ENCODE data around the gene YY1.

Gene YY1

DNA sequence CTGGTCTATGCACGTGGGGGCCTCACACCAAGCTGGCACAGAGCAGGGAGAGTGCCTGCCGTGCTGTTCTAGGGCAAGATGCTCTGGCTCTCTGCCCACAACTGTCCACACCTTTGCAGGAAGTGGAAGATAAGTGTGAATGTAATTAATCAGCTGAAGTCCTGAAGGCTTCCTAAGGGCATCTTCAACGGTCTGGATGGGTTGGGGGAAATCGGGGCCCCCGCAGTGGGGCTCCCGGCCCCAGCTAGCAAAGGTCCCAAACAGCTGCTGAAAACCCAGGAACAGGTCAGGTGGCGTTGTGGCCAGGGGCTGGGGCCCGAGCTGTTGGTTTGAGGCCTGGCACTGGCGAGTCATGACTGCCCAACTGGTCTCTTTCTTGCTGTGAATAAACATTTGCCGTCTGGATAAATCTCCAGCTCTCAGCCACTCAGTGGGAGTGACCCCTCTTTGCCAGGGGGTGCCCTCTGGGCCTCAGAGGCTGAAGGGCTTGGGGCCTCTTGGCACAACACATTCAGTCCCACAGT lies 74.0 kb downstream of the YY1 start:
- Histone ChIP-seq H3K4me1 (ENCODE audit: control insufficient read depth in 1 of 2, insufficient read depth in 2 of 2, low read length in 2 of 2) (peaks cover 1 to 6% of the 10 kb centered on the region in 2 donors), H3K27me3 (ENCODE audit: low read depth, low read length) (no peaks in the 10 kb centered on the region), H3K4me3 (ENCODE audit: low read depth in 1 of 2, low read length in 2 of 2) (no peak overlapping the region), H3K9me3 (ENCODE audit: control insufficient read depth in 1 of 2, low read length in 2 of 2) (no peaks in the 10 kb centered on the region), H3K27ac (ENCODE audit: low read length) (no peak overlapping the region), H3K36me3 (ENCODE audit: control insufficient read depth in 1 of 2, insufficient read depth in 2 of 2, low read length in 2 of 2) (no peaks in the 10 kb centered on the region)

DNA sequence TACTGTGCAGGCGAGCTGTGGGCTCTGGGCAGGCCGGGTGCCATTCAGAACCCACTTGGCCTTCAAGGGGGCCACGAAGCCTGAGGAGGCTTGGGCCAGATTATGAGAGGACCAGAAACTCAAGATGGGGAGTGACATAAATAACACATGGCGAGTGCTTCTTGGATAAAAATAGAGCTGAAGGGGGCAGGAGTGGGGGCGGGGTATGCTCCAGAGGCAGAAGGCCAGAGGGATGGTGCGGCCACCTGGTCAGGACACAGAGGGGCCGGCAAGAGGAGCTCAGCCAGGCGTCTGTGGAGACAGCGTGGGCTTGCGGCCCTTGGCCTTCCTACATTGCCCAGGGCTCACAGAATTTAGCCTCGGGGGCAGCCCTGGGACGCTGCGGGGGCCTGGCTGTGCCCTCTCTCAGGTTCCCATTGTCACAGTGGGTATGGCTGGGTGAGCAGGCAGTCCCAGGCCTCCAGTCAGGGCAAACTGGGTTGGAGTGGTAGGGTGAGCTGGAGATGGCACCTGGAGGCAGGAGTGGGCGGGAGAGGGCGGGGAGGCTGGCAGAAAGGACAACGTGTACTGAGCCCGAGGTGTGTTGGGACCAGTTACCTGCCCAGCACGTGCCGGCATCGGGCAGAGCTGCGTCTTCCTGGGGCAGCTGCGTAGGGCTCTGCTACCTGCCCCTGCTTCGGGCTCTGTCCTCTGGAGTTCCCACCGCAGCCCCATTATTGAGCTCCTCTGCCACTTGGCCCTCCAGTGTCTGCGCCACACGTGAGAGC lies 74.7 kb downstream of the YY1 start:
- no peak overlapping the region for H3K4me3 ChIP-seq (ENCODE audit: low read depth in 1 of 2, low read length in 2 of 2)
- H3K27ac ChIP-seq (ENCODE audit: low read length) = no peak overlapping the region
- no peaks in the 10 kb centered on the region for H3K36me3 ChIP-seq (ENCODE audit: control insufficient read depth in 1 of 2, insufficient read depth in 2 of 2, low read length in 2 of 2)
- peaks cover 0 to 7% of the 10 kb centered on the region in 2 donors for H3K4me1 ChIP-seq (ENCODE audit: control insufficient read depth in 1 of 2, insufficient read depth in 2 of 2, low read length in 2 of 2)
- no peaks in the 10 kb centered on the region for H3K9me3 ChIP-seq (ENCODE audit: control insufficient read depth in 1 of 2, low read length in 2 of 2)
- no peaks in the 10 kb centered on the region for H3K27me3 ChIP-seq (ENCODE audit: low read depth, low read length)

DNA sequence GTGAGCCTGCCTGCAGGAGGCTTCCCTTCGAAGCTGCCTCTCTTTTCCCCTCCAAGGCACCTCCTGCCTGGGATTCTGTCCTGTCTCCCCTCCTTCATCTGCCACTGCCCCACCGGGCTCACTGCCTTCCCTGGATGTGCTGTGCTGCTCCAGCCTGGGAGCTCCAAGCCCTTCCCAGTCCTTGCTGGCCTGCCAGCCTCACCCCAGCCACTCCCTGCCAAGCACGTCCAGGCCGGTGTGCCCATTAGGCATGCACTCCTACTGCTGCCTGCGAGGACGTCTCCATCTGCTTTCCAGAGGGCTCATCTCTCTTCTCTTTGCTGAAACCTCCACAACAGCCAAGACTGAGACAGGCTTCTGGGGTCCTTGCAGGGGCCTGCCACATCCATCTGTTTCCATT lies 75.8 kb downstream of the YY1 start:
- Histone ChIP-seq H3K27ac (ENCODE audit: low read length) (no peak overlapping the region), H3K4me3 (ENCODE audit: low read depth in 1 of 2, low read length in 2 of 2) (no peak overlapping the region), H3K27me3 (ENCODE audit: low read depth, low read length) (no peaks in the 10 kb centered on the region)

DNA sequence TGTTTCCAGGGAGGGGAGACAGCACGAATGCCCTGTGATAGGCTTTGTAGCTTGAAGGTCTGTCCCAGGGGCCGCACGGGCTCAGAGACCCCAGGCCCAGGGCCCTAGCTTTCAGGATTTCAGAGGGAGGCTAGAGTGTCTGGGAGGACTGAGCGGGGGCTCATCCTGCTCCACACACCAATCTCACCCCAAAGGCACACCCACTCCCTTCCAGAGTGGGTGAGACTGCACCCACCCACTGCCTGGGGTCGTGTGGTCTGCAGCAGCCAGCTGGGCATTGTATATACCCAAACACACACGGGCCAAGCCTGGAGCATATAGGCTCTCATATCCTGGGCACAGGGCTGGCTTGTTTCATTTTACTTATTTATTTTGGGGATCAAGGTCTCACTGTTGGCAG lies 78.4 kb downstream of the YY1 start:
- Histone ChIP-seq H3K4me1 (ENCODE audit: control insufficient read depth in 1 of 2, insufficient read depth in 2 of 2, low read length in 2 of 2) (peaks cover 3 to 7% of the 10 kb centered on the region in 2 donors), H3K36me3 (ENCODE audit: control insufficient read depth in 1 of 2, insufficient read depth in 2 of 2, low read length in 2 of 2) (no peaks in the 10 kb centered on the region), H3K27ac (ENCODE audit: low read length) (no peak overlapping the region), H3K9me3 (ENCODE audit: control insufficient read depth in 1 of 2, low read length in 2 of 2) (no peaks in the 10 kb centered on the region), H3K4me3 (ENCODE audit: low read depth in 1 of 2, low read length in 2 of 2) (peak overlapping the region in 1 of 2 donors; percentile 54), H3K27me3 (ENCODE audit: low read depth, low read length) (no peaks in the 10 kb centered on the region)

More for the DNA sequence above, 75.8 kb downstream of the YY1 start:
- Histone ChIP-seq H3K4me1 (ENCODE audit: control insufficient read depth in 1 of 2, insufficient read depth in 2 of 2, low read length in 2 of 2) (peaks cover 0 to 7% of the 10 kb centered on the region in 2 donors), H3K36me3 (ENCODE audit: control insufficient read depth in 1 of 2, insufficient read depth in 2 of 2, low read length in 2 of 2) (no peaks in the 10 kb centered on the region), H3K9me3 (ENCODE audit: control insufficient read depth in 1 of 2, low read length in 2 of 2) (no peaks in the 10 kb centered on the region)

DNA sequence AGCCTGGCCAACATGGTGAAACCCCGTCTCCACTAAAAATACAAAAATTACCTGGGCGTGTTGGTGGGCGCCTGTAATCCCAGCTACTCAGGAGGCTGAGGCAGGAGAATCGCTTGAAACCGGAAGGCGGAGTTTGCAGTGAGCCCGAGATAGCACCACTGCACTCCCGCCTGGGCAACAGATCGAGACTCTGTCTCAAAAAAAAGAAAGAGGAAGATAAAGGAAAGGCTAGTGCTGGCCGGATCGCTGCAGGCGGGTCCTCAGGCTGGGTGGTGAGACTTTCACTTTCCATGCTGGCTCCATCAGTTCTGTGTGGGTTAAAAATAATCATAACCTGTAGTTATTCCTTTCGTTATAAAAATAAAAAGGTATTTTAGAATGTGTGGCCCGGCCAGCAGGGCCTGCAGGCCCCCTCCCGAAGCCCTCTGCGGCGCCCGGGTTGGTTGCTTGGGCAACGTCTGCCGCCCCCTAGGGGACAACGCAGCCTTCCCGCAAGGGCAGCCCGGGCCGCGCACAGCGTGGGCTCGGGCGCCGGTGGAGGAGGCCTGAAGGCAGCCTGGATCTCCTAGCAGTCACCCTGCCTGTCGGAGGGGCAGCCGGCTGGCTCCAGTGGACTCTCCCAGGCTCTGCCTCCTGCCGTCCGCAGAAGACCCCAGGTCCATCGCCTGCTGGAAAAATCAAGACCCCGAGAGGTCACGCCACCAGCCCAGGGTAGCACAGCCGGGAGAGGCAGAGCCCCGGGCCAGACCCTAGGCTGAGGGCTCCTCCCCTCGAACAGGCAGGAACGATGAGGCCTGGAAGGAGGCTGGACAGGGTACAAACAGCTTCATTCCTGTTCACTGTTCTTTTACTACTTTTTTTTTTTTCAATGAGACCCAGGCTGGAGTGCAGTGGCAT lies 79.2 kb downstream of the YY1 start:
- H3K27me3 ChIP-seq (ENCODE audit: low read depth, low read length) = no peaks in the 10 kb centered on the region
- peaks cover 3 to 7% of the 10 kb centered on the region in 2 donors for H3K4me1 ChIP-seq (ENCODE audit: control insufficient read depth in 1 of 2, insufficient read depth in 2 of 2, low read length in 2 of 2)
- H3K4me3 ChIP-seq (ENCODE audit: low read depth in 1 of 2, low read length in 2 of 2) = peak overlapping the region; percentile 53 to 54
- no peaks in the 10 kb centered on the region for H3K36me3 ChIP-seq (ENCODE audit: control insufficient read depth in 1 of 2, insufficient read depth in 2 of 2, low read length in 2 of 2)
- H3K9me3 ChIP-seq (ENCODE audit: control insufficient read depth in 1 of 2, low read length in 2 of 2) = no peaks in the 10 kb centered on the region
- H3K27ac ChIP-seq (ENCODE audit: low read length) = no peak overlapping the region

DNA sequence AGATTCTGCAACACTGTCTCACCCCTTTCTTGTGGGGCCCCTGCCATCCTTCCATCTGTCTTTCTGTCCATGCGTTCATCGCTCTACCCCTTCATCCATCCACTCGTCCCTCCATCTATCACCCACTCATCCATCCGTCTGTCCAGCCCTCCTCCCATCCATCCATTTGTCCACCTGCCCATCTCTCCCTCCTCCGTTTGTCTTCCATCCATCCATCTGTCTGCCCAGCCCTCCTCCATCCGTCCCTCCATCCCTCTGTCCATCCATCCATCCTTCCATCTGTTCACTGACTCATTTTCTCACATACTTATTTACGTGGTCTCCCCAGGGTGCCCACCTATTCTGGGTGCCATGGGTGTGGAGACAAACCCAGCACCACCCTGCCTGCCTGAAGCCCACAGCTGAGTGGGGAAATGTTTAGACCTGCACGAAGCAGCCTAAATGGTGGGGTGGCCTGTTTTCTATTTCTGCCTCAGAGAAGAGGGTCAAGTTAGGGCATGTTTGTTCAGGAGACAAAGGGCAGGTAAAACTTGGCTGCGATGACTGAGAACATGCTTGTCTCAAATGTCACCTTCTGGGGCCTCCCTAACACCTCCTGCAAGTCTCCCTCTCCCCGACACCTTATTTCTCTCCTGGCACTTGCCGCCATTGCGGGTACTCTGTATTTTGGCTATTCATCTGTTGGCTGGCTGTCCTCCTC lies 81.4 kb downstream of the YY1 start:
- H3K27ac ChIP-seq (ENCODE audit: low read length) = no peak overlapping the region
- no peaks in the 10 kb centered on the region for H3K27me3 ChIP-seq (ENCODE audit: low read depth, low read length)
- H3K4me3 ChIP-seq (ENCODE audit: low read depth in 1 of 2, low read length in 2 of 2) = no peak overlapping the region
- peaks cover 3 to 7% of the 10 kb centered on the region in 2 donors for H3K4me1 ChIP-seq (ENCODE audit: control insufficient read depth in 1 of 2, insufficient read depth in 2 of 2, low read length in 2 of 2)
- no peaks in the 10 kb centered on the region for H3K36me3 ChIP-seq (ENCODE audit: control insufficient read depth in 1 of 2, insufficient read depth in 2 of 2, low read length in 2 of 2)
- no peaks in the 10 kb centered on the region for H3K9me3 ChIP-seq (ENCODE audit: control insufficient read depth in 1 of 2, low read length in 2 of 2)

DNA sequence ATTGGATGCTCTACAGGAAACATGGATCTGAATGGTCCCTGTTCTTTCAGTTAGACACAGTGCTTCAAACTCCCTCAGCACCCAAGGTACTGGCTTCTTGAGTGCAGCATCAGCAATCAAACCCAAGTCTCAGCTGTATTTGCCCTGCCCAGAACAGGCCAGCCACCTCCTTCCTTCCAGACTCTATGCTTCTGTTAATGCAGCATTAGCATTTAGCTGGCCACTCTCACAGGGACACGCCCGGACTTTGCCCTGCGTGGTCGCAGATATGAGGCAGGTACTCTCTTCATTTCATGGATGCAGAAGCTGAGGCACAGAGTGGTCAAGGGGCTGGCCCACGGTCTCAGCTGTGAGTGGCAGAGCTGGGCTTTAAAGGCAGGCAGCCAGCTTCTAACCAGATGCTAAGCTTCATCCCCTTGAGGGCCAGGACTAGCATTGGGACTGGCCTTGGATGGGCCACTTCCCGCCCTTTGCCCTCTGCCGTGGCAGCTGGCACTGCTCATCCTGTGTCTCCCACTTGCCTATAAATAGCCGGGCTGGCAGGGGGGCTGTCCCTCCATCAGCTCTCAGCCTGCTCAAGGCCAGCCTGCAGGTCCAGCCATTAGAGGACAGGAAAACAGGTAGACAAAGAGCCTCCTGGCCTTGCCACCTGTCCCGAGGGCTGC lies 82.7 kb downstream of the YY1 start:
- Histone ChIP-seq H3K4me3 (ENCODE audit: low read depth in 1 of 2, low read length in 2 of 2) (no peak overlapping the region), H3K9me3 (ENCODE audit: control insufficient read depth in 1 of 2, low read length in 2 of 2) (no peaks in the 10 kb centered on the region), H3K27me3 (ENCODE audit: low read depth, low read length) (no peaks in the 10 kb centered on the region), H3K36me3 (ENCODE audit: control insufficient read depth in 1 of 2, insufficient read depth in 2 of 2, low read length in 2 of 2) (no peaks in the 10 kb centered on the region), H3K27ac (ENCODE audit: low read length) (no peak overlapping the region), H3K4me1 (ENCODE audit: control insufficient read depth in 1 of 2, insufficient read depth in 2 of 2, low read length in 2 of 2) (peaks cover 3 to 7% of the 10 kb centered on the region in 2 donors)

DNA sequence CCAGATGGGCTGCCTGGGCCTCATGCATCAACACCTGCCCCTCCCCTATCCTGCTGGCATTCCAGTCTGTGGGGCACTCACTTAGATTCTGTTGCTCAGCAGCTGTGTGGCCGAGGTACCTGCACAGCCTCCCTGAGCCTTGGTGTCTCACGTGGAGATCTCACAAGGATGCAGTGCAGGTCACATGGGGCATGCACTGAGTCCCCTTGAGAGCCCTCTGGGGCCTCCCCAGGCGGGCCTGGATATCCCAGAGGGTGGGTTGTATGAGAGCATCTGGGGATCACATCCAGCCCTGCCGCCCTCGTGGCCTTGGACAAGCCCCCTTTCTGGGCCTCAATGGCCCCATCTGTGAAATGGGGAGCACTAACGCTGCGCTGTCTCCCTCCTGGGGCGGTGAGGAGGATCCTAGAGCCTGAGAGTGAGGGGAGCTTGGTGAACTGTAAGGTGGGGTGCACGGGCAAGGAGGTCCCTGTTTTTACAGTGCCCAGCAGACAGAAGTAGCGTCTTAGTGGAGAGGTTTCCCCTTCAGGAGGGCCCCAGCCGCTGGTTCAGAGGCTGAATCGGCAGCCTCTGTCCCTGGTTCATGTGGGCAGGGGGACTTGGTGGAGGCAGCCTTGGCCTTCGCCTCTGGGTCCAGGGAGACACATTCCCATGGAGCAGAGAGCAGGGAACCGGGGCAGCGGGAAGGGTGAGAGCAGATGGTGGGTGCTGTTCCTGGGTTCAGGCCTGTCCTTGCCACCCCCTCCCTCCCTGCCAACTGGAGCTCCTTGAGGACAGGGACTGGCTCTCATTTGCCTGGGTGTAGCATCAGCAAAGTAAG lies 83.4 kb downstream of the YY1 start:
- Histone ChIP-seq H3K36me3 (ENCODE audit: control insufficient read depth in 1 of 2, insufficient read depth in 2 of 2, low read length in 2 of 2) (no peaks in the 10 kb centered on the region), H3K27me3 (ENCODE audit: low read depth, low read length) (no peaks in the 10 kb centered on the region), H3K4me3 (ENCODE audit: low read depth in 1 of 2, low read length in 2 of 2) (no peak overlapping the region), H3K4me1 (ENCODE audit: control insufficient read depth in 1 of 2, insufficient read depth in 2 of 2, low read length in 2 of 2) (peaks cover 3 to 7% of the 10 kb centered on the region in 2 donors), H3K9me3 (ENCODE audit: control insufficient read depth in 1 of 2, low read length in 2 of 2) (no peaks in the 10 kb centered on the region), H3K27ac (ENCODE audit: low read length) (no peak overlapping the region)

DNA sequence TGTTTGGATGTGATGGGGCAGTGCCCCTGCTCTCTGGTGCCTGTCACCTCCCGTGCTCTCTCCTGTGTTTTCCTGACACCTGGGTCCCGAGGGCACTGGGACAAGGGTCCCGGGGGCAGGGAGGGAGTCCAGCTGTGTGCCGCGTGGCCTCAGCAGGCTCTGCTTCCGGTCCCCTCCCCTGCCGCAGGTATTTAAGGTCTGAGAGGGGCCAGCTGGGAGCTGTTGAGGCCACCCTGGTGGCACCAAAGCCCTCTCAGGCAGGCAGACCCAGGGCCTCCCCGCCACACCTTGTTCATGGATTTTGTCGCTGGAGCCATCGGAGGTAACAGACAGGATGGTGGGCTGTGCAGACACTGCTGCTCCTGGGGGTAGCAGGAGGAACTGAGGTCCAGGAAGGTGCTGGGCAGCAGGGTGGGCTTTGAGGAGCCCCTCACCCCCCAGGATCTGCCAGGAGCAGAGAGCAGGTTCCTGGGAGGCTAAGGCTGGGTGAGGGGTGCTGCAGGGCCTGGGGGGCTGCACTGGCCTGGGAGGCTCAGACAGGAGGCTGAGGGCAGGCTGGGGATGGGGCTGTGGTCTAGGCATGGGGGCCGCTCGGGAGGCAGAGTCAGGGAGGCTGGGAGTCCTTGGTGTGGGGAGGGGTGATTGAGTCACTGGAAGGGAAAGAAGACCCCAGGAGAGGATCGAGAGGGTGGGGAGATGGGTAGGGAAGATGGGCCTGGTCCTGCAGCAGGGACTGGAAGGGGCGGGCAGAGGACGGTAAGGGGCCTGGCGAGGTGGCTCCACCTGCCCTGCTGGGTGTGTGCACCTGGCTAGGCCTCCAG lies 84.4 kb downstream of the YY1 start, which contains the start of gene SLC25A47:
Gene SLC25A47, plus strand, starts transcription at position 219 of the 821 bp plus-strand sequence. Its CDS starts 76 bp downstream, at position 295.
- H3K4me1 ChIP-seq (ENCODE audit: control insufficient read depth in 1 of 2, insufficient read depth in 2 of 2, low read length in 2 of 2) = peaks cover 0 to 3% of the 10 kb centered on the region in 2 donors
- H3K27me3 ChIP-seq (ENCODE audit: low read depth, low read length) = no peaks in the 10 kb centered on the region
- no peaks in the 10 kb centered on the region for H3K36me3 ChIP-seq (ENCODE audit: control insufficient read depth in 1 of 2, insufficient read depth in 2 of 2, low read length in 2 of 2)
- no peak within 1 kb of the TSS for H3K4me3 ChIP-seq (ENCODE audit: low read depth in 1 of 2, low read length in 2 of 2)
- no peaks in the 10 kb centered on the region for H3K9me3 ChIP-seq (ENCODE audit: control insufficient read depth in 1 of 2, low read length in 2 of 2)
- H3K27ac ChIP-seq (ENCODE audit: low read length) = no peak within 1 kb of the TSS
